GM18951 (cell line): ENCODE results near the gene PODXL2.

Source experiments
- POLR2A ChIP-seq: IDR thresholded peaks from 4 replicates; pipeline ENCODE4 v1.6.1; 2011; ENCODE audit warnings: mild to moderate bottlenecking; ENCODE audit not compliant: insufficient read length, insufficient read depth; ENCODE audit errors: extremely low read depth
- in situ Hi-C: fragments of 300-500 bp; cut with MboI; formaldehyde crosslinking; loops from one replicate; pipeline ENCODE4 v1.12.0; 2022; ENCODE audit warnings: low sequenced_read_pairs, mixed read lengths, inconsistent platforms; ENCODE audit not compliant: unreplicated experiment

PODXL2 gene

DNA sequence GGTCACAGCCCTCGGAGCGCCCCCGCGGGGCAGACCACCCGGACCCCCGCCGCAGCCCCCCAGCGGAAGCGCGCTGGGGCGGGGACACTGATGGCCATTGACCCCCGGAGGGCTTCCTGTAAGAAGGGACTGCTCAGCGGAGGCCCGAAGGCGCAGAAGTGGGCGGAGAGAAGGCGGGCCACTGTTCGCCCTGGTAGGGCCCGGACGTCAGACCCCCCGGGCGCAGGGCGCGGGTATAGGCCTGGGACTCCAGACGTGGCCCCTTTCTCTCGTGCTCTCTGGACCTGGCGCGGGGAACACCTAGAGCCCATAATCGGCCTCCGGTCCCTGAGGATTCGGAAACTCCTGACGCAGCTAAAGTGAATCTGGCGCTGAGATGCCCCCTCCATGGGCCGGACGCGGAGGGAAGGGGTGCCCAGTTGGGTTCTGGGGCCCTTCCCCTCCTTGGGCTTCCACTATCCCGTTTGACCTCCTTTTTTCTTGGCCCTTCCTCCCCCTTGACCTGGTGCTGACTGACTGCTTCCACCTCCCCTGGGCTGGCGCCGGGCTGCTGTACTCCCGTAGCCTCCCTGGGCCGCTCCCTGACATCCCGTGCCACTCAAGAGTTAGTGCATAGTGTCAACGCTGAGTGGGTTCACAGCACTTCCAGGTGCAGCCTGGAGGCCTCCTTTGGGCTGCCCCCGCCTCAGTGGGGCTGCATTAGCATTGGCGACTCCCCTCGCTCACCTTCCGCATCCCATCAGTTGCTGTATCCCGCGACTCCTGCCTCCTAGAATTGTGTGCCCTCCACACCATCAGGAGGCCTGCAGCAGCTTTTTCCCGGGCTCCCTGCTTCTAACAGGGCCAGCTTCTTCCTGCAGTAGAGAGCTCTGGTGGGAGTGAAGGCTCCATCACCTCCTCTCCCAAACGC lies 44.5 kb downstream of the PODXL2 start:
- no peak for TF ChIP-seq POLR2A
- in situ Hi-C loops = no loop called here

DNA sequence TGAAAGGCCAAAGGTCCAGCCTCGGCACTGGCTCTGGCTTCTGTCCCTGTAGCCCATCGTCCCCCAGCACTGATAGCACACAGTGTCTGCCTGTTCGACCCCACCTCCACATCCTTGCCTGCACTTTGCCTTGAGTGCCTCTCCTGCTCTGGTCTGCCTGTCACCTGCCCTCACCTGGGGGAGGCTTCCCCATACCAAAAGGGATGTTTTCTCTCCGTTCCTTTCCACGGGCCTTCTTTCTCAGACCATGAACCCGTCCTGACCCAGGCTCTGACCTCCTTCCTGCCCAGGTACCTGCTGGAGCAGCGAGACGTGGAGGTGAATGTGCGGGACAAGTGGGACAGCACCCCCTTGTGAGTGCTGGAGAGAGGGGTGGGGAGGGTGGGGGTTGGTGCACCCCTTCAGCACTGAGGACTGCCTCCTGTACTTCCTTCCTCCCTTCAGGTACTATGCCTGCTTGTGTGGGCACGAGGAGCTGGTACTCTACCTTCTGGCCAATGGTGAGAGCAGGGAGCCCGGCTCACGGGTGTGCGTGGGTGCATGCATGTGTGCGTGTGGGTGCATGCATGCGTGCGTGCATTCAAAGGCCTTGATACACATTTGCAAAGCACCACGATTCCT lies 45.2 kb downstream of the PODXL2 start:
- TF ChIP-seq POLR2A = no peak
- in situ Hi-C loops = no loop called here

DNA sequence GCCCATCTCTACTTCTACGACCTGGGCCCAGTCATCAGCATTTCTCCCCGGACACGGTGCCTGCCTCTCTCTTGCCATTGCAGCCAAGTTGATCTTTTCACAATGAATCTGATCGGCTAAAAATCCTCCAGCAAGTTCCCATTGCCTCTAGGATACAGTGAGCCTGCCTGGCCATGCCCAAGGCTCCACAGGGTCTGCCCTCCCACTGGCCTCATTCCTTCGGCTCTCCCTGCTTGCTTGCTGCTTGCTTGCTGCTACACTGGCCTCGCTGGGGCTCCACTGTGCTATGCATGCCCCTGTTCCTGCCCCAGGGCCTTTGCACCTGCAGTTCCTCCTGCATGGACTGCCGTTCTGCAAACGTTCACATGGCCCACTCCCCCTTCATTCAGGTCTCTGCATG lies 45.8 kb downstream of the PODXL2 start:
- in situ Hi-C loops = no loop called here
- TF ChIP-seq POLR2A = no peak

DNA sequence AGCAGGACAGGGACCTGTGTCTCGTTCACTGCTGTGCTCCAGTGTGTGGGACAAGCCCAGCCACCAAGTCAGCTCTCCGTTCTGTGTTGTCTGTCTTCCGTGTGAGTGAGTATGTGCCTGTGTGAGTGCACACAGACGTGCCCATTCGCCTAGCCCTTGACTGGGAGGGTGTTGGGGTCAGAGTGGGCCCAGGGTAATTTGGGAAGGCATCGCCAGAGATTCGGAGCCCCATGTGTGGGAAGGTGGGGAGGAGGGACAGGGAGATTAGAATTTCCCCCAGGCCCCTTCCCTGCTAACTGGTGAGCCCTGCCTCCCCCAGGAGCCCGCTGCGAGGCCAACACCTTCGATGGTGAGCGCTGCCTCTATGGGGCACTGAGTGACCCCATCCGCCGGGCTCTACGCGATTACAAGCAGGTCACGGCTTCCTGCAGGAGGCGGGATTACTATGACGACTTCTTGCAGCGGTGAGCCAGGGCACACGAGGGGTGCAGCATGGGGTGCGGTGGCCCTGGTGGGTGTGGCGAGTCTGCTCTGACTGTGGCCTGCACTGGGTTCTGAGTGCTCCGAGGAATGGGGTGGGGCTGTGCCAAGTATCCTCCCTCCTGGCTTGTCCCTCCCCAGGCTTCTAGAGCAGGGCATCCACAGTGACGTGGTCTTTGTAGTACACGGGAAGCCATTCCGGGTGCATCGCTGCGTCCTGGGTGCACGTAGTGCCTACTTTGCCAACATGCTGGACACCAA lies 46.8 kb downstream of the PODXL2 start:
- TF ChIP-seq POLR2A = no peak
- in situ Hi-C loops = no loop called here

DNA sequence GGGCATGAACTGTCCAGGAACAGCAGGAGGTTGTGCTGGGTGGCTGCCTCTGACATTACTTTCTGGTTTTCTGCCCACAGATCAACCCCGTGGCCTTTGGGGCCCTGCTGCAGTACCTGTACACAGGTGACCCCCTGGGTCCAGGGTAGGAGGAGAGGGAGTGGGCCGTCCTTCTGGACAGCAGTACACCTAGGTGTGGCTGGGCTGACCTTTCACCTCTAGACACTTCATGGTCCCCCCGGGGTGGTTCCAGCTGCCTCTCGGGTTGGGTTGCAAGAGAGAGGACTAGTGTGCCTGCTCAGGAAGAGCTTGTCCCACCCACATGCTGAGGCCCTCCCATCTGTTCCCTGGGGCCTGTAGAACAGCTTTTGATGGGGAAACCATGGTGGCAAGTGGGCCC lies 47.5 kb downstream of the PODXL2 start:
- in situ Hi-C loops = no loop called here

DNA sequence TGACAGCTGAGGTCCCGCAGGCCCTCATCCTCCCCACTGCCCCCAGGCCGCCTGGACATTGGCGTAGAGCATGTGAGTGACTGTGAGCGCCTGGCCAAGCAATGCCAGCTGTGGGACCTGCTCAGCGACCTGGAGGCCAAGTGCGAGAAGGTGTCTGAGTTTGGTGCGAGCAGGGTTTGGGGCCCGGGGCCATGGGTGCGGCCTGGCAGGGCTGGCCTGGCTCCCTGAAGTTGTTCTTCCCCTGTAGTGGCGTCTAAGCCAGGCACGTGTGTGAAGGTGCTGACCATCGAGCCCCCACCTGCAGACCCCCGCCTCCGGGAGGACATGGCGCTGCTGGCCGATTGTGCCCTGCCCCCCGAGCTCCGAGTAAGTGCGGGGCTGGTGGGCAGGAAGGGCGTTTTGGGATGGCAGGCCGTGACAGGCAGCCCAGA lies 48.0 kb downstream of the PODXL2 start:
- in situ Hi-C loops = no loop called here
- no peak for TF ChIP-seq POLR2A

More for the DNA sequence above, 47.5 kb downstream of the PODXL2 start:
- no peak for TF ChIP-seq POLR2A

DNA sequence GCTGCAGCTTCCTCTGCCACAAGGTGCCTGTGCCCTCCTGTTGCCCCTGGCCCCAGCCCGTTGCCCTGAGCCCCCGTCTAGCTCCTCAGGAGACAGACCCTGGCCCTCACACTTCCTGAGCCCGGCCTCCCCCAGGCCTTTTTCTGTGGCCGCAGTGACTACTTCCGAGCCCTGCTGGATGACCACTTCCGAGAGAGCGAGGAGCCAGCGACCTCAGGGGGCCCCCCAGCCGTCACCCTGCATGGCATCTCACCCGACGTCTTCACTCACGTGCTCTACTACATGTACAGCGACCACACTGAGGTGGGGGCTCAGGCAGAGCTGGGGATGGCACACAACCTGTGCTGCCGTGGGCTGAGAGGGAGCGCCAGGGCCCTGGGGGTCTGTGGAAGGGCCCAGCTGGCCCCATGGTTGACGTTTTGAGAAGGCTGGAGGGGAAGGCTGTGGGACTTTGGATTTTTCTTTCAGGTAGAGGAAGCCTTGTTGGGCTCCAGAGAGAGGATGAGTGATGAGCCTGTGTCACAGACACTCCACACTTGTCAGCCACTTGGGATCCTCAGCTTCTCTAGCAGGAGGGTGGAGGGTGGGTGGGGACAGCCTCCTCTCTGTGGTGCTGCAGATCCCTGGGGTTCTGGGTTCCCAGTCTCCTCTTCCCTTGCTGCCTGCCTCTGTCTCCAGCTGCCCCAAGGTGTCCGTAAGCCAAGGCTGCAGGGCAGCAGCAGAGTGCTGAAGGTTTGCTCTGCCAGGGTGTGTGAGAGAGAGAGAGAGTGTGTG lies 48.7 kb downstream of the PODXL2 start:
- in situ Hi-C loops = no loop called here

DNA sequence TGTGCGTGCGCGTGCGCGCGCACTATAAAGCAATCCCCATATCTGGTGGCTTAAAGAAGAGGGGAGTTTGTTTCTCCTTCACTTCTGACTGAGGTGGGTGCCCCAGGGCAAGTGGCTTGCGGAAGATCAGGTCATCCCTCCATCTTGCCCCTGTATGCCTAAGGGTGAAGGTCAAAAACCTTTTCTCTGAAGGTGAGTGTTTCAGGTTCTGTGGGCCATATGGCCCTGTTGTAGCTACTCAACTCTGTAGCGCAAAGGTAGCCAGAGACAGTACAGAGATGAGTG lies 49.3 kb downstream of the PODXL2 start:
- in situ Hi-C loops = no loop called here
- TF ChIP-seq POLR2A = no peak

More for the DNA sequence above, 48.7 kb downstream of the PODXL2 start:
- no peak for TF ChIP-seq POLR2A

DNA sequence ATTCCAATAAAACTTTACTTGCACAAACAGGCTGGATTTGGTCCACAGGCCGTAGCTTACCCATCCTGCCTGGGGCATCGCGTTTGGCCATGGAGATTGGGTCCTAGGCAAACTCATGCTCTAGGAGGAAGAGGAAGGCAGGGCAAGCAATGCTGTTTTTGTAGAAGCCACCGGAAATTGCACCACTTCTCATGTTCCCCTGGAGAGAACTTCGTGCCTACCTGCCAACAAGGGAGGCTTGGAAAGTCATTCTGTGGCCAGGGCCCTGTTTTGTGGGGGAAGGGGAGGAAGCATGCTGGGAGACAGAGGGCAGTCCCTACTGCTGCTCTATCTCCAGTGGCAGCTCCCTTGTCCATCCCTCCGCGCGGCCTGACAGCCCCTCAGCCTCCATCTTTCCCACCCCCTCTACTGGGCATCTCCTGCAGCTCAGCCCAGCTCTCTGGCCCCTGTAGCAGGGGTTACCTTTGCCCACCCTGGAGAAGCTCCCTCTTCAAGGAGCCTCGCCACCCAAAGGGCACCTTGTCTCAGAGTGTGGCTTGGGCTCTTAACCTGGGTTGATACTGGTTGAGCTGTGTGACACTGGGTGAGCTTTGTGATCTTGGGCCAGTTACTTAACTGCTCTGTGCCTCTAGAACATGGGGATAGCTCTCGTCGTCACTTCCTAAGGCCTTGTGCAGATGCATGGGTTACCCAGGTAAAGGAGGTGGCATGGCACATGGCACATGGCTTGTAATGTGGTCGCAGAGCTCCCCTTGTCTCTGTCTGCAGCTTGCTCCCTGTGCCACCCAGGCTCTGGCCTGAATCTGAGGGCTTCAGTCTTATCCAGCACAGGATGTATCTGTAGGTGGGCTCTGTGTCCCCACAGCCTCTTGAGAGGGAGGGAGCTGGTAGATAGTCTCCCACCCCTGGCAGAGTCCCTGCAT lies 49.9 kb downstream of the PODXL2 start:
- TF ChIP-seq POLR2A = no peak
- in situ Hi-C loops = no loop called here

DNA sequence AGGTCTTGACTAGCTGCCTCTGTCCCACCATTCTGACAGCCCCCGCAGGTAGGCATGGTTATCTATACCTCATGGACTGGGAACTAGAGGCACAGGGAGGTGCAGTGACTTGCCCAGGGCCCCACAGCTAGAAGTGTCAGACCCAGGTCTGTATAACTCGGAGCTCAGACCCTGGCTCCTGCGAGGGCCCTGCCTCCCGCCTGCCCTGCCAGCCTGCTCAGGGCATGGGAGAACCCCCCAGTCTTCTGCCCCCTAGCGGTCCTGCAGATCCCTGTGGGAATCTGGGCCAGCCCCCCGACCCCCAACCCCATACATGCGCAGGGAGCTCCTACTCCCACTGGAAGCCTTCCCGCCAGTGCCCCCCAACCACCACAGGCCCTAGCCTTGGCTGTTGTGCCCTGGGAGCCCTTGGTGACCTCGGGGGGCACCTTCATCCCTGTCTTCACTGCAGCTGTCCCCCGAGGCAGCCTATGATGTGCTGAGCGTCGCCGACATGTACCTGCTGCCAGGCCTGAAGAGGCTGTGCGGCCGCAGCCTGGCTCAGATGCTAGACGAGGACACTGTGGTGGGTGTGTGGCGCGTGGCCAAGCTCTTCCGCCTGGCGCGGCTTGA lies 50.7 kb downstream of the PODXL2 start:
- in situ Hi-C loops = no loop called here
- no peak for TF ChIP-seq POLR2A

DNA sequence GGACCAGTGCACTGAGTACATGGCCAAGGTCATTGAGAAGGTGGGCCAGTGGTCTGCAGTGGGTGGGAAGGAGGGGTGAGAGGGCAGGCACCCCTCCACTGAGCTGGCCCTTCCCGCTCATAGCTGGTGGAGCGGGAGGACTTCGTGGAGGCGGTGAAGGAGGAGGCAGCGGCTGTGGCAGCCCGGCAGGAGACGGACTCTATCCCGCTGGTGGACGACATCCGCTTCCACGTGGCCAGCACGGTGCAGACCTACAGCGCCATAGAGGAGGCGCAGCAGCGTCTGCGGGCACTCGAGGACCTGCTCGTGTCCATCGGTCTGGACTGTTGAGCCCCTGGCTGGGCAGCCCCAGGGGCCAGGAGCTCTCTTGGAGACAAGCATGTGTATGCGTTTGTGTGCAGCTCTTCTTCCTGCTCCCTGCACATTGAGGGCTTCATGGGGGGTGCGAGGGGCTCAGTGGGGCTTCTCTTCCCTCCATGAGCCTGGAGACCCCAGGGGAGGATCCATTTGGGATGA lies 51.2 kb downstream of the PODXL2 start:
- no peak for TF ChIP-seq POLR2A
- in situ Hi-C loops = no loop called here
